ENCODE results near the gene UBE2G2.

GRCh38 chr21:44831227-44831860 lies 29.7 kb upstream of the UBE2G2 start:
- TF ChIP-seq POLR2AphosphoS5 (IDR thresholded peaks at IDR 0.05) (no peak), POLR2A (IDR thresholded peaks at IDR 0.05) (no peak)
- TF ChIP-seq, protein P1, sequence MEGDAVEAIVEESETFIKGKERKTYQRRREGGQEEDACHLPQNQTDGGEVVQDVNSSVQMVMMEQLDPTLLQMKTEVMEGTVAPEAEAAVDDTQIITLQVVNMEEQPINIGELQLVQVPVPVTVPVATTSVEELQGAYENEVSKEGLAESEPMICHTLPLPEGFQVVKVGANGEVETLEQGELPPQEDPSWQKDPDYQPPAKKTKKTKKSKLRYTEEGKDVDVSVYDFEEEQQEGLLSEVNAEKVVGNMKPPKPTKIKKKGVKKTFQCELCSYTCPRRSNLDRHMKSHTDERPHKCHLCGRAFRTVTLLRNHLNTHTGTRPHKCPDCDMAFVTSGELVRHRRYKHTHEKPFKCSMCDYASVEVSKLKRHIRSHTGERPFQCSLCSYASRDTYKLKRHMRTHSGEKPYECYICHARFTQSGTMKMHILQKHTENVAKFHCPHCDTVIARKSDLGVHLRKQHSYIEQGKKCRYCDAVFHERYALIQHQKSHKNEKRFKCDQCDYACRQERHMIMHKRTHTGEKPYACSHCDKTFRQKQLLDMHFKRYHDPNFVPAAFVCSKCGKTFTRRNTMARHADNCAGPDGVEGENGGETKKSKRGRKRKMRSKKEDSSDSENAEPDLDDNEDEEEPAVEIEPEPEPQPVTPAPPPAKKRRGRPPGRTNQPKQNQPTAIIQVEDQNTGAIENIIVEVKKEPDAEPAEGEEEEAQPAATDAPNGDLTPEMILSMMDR (IDR thresholded peaks at IDR 0.05): no peak
